Measurements from ENCODE around the gene CTIF. TPM values are rescaled to one million over a fixed set of nuclear protein-coding genes. Genes with fewer than 3 reads are reported as not detected.

CTIF gene
- total RNA-seq, 1 donor from 2014 or later = 35.1 TPM

DNA sequence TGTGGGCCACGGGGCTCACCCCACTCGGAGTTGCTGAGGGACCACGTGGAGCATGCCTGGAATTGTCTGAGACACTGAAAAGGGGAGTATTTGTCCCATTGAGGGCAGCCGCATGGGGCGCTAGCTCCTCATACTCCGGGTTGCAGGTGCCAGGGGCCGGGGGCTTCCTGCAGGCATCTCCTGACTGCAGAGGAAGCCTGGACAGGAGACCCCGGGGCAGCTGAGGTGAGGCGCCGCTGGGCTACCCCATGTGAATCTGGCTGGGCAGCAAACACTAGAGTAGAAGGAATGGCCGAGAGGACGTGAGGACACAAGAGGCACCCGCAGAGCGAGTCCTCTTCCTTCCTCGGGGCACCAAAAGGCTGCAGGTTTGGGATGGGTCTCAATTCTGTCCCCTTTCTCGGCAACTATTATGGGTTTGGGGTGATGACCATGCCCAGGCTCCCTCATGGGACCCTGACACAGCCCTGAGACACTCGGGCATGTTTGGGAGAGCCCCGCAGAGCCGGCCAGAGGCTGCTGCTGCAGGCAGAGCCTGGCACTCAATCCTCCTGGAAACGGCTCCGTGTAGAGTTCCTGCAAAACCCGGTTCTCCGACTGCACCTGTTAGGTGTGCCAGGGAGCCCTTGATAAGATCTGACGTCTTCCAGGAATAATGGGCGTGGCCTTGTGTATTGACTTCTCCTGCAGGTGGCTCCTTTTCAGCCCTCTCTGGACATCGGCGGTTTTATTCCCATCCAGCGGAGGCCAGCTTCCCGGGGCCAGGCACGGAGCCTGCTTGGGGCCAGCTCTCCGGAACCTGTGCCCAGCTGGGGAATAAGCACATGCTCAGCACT lies 77.0 kb downstream of the CTIF start:
- H3K27me3 ChIP-seq = no peaks in the 10 kb centered on the region
- intact Hi-C loops (cut with DNase I) = no loop called here
- no peaks in the 10 kb centered on the region for H3K4me1 ChIP-seq
- no peak overlapping the region for H3K27ac ChIP-seq
- TF ChIP-seq POLR2AphosphoS5 (IDR thresholded peaks at IDR 0.05; ENCODE audit: insufficient read depth in 1 of 2, low read depth in 1 of 2) = no peak
- TF ChIP-seq, protein P1, sequence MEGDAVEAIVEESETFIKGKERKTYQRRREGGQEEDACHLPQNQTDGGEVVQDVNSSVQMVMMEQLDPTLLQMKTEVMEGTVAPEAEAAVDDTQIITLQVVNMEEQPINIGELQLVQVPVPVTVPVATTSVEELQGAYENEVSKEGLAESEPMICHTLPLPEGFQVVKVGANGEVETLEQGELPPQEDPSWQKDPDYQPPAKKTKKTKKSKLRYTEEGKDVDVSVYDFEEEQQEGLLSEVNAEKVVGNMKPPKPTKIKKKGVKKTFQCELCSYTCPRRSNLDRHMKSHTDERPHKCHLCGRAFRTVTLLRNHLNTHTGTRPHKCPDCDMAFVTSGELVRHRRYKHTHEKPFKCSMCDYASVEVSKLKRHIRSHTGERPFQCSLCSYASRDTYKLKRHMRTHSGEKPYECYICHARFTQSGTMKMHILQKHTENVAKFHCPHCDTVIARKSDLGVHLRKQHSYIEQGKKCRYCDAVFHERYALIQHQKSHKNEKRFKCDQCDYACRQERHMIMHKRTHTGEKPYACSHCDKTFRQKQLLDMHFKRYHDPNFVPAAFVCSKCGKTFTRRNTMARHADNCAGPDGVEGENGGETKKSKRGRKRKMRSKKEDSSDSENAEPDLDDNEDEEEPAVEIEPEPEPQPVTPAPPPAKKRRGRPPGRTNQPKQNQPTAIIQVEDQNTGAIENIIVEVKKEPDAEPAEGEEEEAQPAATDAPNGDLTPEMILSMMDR (IDR thresholded peaks at IDR 0.05) = no peak
- TF ChIP-seq POLR2A (IDR thresholded peaks at IDR 0.05) = no peak
- DNase-seq (ENCODE audit: extremely low spot score in 2 of 2) = no peak
- H3K9me3 ChIP-seq = no peaks in the 10 kb centered on the region
- peaks cover 0 to 10% of the 10 kb centered on the region in 2 donors for H3K36me3 ChIP-seq
- H3K4me3 ChIP-seq = no peak overlapping the region

DNA sequence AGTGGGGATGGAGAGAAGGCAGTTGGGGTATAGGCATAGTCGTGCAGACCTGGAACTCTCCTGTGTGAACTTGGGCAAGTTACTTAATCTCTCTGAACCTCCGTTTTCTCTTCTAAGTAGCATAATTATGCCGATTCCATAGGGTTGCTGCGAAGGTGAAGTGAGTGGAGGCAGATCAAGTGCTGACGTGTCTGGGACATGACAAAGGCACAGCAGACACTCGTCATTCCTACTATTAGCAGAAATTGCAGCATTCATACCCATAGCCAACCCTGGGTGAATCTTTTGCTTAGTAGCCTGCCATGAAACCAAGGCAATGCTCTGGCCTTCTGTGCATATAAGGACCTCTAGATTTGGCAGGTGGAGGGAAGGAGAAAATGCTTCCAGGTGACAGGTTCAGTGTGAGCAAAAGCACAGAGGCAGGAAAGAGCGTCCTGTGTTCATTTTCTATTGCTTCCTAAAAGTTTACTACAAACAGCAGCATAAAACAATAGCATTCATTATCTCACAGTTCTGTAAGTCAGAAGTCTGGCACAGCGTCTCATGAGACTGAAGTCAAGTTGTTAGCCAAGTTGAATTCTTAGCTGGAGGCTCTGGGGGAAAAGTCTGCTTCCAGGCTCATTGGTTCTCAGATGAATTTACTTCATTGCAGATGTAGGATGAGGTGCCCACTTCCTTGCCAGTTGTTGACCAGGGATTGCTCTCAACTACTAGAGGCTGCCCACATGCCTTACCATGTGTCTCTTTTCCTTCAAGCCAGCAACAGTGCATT lies 77.8 kb downstream of the CTIF start:
- H3K4me1 ChIP-seq = no peaks in the 10 kb centered on the region
- no peak for TF ChIP-seq POLR2A (IDR thresholded peaks at IDR 0.05)
- no peak for TF ChIP-seq POLR2AphosphoS5 (IDR thresholded peaks at IDR 0.05; ENCODE audit: insufficient read depth in 1 of 2, low read depth in 1 of 2)
- TF ChIP-seq, protein P1 (IDR thresholded peaks at IDR 0.05) = no peak
- no peak overlapping the region for H3K4me3 ChIP-seq
- H3K36me3 ChIP-seq = peaks cover 0 to 10% of the 10 kb centered on the region in 2 donors
- DNase-seq (ENCODE audit: extremely low spot score in 2 of 2) = no peak
- intact Hi-C loops (cut with DNase I) = no loop called here
- H3K27me3 ChIP-seq = no peaks in the 10 kb centered on the region
- no peak overlapping the region for H3K27ac ChIP-seq
- no peaks in the 10 kb centered on the region for H3K9me3 ChIP-seq

DNA sequence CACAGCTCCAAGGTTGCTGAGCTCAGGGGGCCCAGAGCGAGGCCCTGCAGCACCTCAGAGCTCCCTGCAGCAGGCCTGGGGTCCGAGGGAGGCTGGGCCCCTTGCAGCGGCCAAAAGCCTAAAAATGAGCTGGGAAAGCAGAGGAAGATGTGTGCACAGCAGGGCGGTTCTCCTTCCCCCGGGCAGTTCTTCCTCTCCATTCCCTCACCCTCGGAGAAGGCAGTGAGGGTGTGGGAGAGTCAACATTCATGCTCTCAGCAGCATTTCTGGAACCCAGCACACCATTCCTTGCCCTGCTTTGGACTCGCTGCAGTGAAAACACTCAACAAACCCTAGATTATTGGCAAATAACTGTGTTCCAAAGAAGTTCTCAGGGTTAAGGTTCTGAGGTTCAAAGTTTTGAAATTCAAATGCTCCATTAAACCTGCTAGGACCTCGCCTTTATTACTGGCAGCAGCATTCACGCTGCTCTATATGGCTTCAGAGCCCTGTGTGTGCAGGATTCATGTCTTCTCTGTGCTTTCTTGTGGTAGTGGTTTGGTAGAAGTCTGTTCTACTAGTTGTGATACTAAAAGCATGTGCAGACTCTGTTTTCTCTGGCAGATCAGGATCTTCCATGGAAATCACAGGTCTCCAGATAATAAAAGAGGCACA lies 79.1 kb downstream of the CTIF start:
- TF ChIP-seq POLR2AphosphoS5 (IDR thresholded peaks at IDR 0.05; ENCODE audit: insufficient read depth in 1 of 2, low read depth in 1 of 2) (no peak), POLR2A (IDR thresholded peaks at IDR 0.05) (no peak)
- TF ChIP-seq, protein P1 (IDR thresholded peaks at IDR 0.05) = no peak
- no peak overlapping the region for H3K4me3 ChIP-seq
- no peak overlapping the region for H3K27ac ChIP-seq
- H3K9me3 ChIP-seq = no peaks in the 10 kb centered on the region
- H3K27me3 ChIP-seq = no peaks in the 10 kb centered on the region
- DNase-seq (ENCODE audit: extremely low spot score in 2 of 2) = no peak
- intact Hi-C loops (cut with DNase I) = no loop called here
- H3K36me3 ChIP-seq = peaks cover 0 to 10% of the 10 kb centered on the region in 2 donors
- peaks cover 4% of the 10 kb centered on the region for H3K4me1 ChIP-seq

DNA sequence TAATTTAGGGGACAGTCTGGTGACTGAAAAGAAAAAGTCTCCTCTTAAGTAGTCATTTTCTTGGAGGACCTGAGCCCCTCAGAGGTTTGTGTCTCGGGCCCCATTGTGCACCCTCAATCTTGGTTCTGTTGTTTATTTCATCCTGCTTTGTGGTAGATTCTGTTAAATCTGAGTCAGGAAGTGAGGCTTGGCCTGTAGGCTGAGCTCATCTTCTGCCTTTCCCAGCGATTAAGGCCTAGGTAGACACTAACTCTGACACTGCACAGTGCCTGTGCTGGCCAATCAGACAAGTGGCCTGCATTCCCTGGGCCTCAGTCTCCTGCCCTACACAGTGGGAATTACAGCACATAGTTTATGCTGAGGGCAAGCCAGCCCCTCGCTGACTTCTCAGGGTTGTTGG lies 80.2 kb downstream of the CTIF start:
- H3K27me3 ChIP-seq = no peaks in the 10 kb centered on the region
- no peak for DNase-seq (ENCODE audit: extremely low spot score in 2 of 2)
- H3K36me3 ChIP-seq = peaks cover 0 to 10% of the 10 kb centered on the region in 2 donors
- H3K27ac ChIP-seq = no peak overlapping the region
- no peak overlapping the region for H3K4me3 ChIP-seq
- peaks cover 13% of the 10 kb centered on the region for H3K4me1 ChIP-seq
- no peaks in the 10 kb centered on the region for H3K9me3 ChIP-seq
- intact Hi-C loops (cut with DNase I) = no loop called here
- TF ChIP-seq POLR2A (IDR thresholded peaks at IDR 0.05) (no peak), POLR2AphosphoS5 (IDR thresholded peaks at IDR 0.05; ENCODE audit: insufficient read depth in 1 of 2, low read depth in 1 of 2) (no peak)
- TF ChIP-seq, protein P1 (IDR thresholded peaks at IDR 0.05) = no peak
